KBM-7 (cell line): ENCODE measurements around the gene SUPT7L.
"Not testable (repeated sequence)": the region's sequence is repeated elsewhere in the genome, so short reads cannot be mapped to it uniquely, and the experiment has no call there.

Experiments
- DNase-seq: peaks from one replicate; pipeline ENCODE4 v3.0.0-alpha.2; 2015
- in situ Hi-C: fragments of 300-500 bp; cut with MboI; formaldehyde crosslinking; loops from 2 replicates; pipeline ENCODE4 v1.14.3; 2020; ENCODE audit warnings: low sequenced_read_pairs, low pct_unique_long_range_greater_than_20kb, mixed read lengths

The SUPT7L gene

DNA sequence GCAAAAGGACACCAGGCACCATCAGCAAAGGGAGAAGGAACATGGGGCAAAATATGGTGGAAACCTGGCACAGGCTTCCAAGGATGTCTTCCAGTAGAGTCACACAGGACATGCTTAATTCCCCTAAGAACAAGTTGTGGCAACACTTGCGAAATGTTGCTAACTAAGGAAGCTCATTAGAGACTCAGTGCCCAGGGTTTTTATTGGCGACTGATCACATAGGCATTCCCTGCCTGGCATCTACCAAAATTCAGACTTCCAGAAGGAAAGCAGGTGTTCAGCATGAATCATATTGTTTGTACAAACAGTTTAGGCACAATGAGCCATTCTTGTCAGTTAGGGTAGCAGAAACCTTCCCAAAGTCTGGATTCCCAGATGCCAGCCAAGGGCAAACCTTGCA is 26.0 kb upstream of the SUPT7L start:
- DNase-seq, result no peak
- in situ Hi-C loops, result no loop called here

DNA sequence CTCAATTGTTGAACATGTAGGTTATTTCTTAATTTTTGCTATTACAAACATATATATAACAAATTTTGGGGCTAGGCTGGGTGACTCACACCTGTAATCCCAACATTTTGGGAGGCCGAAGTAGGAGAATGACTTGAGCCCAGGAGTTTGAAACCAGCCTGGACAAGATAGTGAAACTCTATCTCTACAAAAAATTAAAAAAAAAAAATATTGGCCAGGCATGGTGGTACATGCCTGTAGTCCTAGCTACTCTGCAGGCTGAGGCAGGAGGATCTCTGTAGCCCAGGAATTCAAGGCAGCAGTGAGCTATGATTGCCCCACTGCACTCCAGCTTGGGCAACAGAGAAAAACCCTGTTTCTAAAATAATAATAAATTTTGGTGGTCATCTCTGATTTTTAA is 23.8 kb upstream of the SUPT7L start:
- DNase-seq, result no peak
- in situ Hi-C loops, result no loop called here

GRCh38 chr2:27685577-27685976 is 22.2 kb upstream of the SUPT7L start:
- in situ Hi-C loops, result no loop called here
- DNase-seq, result no peak

- DNase-seq, in situ Hi-C loops: not testable (repeated sequence)
Observed at GRCh38 chr2:27685006-27685405, 21.6 kb upstream of the SUPT7L start.

DNA sequence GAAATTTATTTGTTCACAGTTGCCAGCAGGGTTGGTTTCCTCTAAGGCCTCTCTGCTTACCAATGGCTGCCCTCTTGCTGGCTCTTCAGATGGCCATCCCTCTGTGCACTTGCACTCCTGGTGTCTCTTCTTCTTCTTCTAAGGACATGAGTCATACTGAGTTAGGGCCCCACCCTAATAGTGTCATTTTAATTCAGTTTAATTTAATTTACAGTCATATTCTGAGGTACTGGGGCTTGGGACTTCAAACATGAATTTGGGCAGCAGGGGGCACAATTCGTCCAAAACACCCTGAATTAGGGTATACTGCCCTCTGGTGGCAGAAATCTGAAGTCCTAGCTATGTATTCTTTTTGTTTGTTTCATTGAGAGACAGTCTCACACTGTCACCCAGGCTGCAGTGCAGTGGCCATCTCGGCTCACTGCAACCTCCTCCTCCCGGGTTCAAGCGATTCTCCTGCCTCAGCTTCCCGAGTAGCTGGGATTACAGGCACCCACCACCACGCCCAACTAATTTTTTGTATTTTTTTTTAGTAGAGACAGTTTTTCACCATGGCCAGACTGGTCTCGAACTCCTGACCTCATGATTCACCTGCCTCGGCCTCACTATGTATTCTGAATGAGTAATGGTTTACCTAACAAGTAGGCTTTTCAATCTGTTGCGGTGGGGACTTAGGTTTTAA is 20.1 kb upstream of the SUPT7L start:
- in situ Hi-C loops, result no loop called here
- DNase-seq, result peak; percentile 96

DNA sequence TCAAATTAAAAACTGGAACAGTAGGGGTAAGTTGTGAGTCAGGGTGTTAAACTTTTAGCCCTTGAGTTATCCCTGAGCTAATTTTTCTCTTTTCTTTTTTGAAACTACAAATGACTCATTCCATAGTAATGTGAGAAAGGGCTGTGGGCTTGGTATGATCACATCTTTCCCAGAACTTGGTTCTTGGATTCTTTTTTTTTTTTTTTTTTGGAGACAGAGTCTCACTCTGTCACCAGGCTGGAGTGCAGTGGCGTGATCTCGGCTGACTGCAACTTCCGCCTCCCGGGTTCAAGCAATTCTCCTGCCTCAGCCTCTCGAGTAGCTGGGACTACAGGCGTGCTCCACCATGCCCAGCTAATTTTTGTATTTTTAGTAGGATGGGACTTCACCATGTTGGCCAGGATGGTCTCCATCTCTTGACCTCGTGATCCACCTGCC is 18.9 kb upstream of the SUPT7L start:
- in situ Hi-C loops, DNase-seq: not testable (repeated sequence)

GRCh38 chr2:27681841-27682240 is 18.4 kb upstream of the SUPT7L start:
- DNase-seq, result no peak
- in situ Hi-C loops, result no loop called here

GRCh38 chr2:27680571-27680970 is 17.2 kb upstream of the SUPT7L start:
- in situ Hi-C loops, result no loop called here
- no peak for DNase-seq

DNA sequence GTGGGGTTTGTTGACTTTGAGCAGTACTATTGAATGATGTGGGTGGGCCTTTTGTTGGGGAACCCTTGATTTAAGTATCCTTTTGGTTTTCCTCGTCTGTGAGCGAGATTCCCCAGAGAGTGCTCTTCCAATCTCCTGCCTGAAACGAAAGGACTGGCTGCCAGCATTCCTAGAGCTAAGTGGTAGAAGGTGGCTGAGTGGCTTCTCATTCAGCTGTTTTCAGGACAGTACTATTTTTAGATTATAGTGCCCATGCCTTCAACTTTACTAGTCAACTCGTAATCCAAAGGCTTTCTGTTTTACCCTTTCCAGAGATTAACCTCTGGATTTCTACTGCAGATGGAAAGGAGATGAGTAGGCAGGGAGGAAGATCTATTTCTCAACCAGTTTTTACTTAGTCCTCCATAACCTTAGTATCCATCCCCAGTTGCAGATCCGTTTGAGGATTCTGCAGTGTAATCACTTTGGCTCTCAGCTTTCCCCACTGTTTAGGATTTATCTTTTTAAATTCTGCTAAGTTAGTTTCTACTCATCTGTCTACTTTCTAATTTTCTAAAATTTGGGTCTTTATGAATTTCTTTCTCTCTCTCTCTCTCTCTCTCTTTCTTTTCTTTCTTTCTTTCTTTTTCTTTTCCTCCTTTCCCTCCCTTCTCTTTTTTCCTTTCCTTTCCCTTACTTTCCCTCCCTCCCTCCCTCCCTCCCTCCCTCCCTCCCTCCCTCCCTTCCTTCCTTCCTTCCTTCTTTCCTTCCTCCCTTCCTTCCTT is 9.5 kb upstream of the SUPT7L start:
- in situ Hi-C loops, result no loop called here
- no peak for DNase-seq

- DNase-seq, result no peak
- in situ Hi-C loops, result no loop called here
Observed at GRCh38 chr2:27671235-27671634, 7.8 kb upstream of the SUPT7L start.

DNA sequence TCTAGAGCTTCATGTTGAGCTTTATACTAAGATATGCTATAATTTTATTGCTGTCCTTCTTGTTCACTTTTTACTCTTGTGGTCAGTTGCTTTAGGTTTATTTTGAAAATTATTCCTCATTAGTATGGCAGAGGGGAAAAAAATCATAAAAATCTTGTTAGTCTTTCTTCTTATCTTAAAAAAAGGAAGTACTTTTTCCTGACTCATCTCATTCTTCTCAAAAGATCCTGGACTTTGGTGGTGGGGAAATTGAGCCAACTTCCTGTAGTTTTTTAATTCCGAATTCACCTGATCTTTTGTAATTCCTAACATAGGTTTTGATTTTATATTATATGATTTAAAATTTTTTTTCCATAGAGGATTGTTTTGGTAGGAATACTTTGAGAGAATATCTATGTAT is 4.0 kb upstream of the SUPT7L start:
- in situ Hi-C loops, result no loop called here
- peak; percentile 52 for DNase-seq

- in situ Hi-C loops, result no loop called here
- no peak for DNase-seq
Observed at GRCh38 chr2:27664622-27665363, 1.4 kb upstream of the SUPT7L start.

DNA sequence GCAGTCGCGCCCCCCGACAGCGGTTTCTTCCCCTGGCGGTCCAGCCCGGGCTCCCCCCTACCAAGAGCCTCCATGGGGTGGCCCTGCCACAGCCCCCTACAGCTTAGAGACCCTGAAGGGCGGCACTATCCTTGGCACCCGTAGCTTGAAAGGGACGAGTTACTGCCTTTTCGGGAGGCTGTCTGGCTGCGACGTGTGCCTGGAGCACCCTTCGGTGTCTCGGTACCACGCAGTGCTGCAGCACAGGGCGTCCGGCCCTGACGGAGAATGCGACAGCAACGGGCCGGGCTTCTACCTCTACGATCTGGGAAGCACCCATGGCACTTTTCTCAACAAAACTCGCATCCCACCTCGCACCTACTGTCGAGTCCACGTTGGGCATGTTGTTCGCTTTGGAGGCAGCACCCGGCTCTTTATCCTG is 750 bp upstream of the SUPT7L start:
- in situ Hi-C loops, result no loop called here
- DNase-seq, result no peak

DNA sequence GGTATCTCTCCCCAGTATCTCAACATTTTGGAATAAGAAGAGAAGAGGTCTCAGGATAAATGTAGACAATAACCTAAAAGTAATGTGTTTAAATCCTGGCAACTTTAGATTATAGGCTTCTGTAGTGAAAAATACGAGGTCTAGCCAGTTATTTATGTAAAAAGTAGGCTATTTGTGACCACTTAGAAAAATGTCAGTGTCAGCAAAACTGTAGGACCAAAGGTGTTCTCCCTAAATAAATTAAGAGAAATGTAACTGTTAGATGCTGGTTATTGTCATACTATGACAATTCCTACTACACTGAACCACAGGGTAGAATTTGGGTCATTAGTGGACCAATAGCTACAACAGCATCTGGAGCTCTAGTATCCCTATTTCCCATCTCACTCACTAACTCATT is 2.0 kb downstream of the SUPT7L start:
- in situ Hi-C loops, result no loop called here
- DNase-seq, result no peak

DNA sequence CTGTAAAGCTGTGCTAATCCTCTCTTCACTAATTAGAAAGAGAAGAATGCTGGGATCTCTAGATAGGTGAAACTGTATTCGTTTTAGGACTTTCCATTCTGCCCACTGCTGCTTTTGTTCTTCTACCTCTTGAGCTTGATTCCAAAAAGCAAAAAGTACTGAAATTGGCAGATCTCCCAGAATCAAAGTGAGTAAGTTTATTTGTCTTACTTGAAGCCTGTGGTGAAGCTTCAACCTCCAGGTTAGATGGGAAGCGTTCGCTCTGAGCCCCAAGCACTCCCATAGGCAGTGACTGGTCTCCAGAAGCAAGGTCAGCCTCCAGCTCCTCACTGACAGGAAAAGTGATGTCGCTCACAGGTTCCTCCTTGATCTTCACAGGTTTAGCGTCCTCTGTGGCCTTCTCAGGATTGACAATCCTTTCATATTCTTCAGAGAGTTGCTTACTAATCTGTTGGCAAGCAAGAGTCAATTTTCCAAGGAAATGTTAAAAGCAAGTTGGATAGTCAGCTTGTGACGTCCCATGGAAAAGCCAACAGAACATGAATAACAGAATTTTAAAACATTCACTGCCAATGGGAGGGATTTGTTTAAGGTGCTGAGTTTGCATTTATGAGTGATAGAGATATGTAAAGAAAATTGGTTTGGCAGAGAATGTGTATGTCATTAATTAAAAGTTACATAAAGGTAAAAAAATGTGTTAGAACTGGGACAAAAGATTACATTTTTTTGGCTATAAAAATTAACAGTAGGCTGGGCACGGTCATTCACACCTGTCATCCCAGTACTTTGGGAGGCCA is 8.1 kb downstream of the SUPT7L start:
- no peak for DNase-seq
- in situ Hi-C loops, result no loop called here

DNA sequence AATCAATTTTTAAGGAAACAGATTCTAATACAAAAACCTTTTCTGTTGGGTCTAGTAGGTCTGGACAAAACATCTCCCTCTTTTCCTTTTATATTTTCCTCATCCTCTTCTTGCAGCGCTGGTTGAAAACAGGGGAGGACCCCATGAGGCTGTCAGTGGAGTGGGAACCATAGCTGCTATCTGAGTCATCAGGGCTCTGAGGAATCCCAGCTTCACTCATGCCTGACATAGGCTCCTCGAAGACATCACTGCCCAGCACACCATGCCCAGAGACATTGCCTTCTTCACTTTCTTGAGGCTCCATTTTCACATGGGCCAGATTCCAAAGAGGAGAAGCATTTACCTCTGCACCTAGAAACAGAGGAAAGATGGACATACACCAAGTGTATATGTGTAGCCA is 10.0 kb downstream of the SUPT7L start:
- in situ Hi-C loops, result no loop called here
- DNase-seq, result no peak

GRCh38 chr2:27652790-27653189 is 10.6 kb downstream of the SUPT7L start:
- in situ Hi-C loops, result no loop called here
- no peak for DNase-seq

- DNase-seq, result no peak
- in situ Hi-C loops, result no loop called here
Observed at GRCh38 chr2:27652341-27652740, 11.1 kb downstream of the SUPT7L start.

DNA sequence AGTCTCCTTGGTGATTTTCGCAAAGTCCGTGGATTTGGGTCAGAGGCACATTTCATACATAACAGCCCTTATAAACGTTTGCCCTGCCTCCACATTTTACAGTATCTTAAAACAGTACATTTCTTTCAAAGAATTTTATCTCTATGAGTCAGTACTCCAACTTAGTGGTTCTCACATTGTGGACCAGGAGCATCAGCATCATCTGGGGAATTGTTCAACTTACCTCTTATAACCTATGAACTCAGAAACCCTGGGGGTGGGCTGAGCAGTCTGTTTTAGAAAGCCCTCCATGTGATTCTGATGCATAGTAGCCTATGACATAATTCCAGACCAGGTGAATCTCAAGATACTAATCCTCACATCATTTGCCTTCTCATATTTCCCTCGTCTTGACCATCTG is 12.4 kb downstream of the SUPT7L start:
- in situ Hi-C loops, result no loop called here
- no peak for DNase-seq
